ENCODE measurements around the gene RPL22.

The RPL22 gene

DNA sequence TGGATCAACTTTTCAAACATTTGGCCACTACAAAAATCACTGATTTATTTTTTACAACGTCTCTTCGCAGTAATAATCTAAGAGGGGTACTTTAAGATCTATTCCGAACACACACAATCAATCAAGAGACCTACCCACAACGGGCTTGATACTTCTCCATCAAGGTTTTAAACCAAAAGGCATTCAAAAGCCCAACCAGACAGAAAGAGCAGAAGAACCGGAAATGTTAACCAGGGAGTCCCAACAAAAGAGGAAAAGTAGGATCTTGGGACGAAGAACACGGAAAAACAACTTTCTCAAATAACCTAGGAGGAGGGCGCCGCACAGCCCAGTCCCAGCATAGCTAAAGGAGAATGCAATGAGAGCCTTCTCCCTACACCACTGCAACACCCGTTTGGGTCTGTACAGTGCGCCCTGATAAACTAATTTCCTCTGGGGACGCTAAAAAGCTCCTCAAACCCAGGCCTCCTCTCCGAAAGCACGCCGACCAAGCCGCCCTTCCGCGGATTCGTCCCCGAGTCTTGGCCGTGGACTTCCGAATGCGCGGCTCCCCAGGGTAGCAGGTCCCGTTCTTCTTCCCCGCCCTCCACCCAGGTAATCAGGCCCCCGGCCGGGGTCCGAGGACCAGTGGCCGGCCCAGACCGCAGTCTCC, 623 bp downstream of the RPL22 start:
- peak; percentile 17 for DNase-seq

GRCh38 chr1:6197746-6198427, 1.5 kb downstream of the RPL22 start:
- no peak for DNase-seq

- DNase-seq = no peak
These were observed 7.4 kb downstream of the RPL22 start for GRCh38 chr1:6191968-6192367.

- DNase-seq = no peak
These were observed 10.9 kb downstream of the RPL22 start for GRCh38 chr1:6188466-6188865.

GRCh38 chr1:6185635-6186382, 13.6 kb downstream of the RPL22 start:
- DNase-seq = peak; percentile 34

- DNase-seq = no peak
These were observed 14.2 kb downstream of the RPL22 start for GRCh38 chr1:6185151-6185550.

DNA sequence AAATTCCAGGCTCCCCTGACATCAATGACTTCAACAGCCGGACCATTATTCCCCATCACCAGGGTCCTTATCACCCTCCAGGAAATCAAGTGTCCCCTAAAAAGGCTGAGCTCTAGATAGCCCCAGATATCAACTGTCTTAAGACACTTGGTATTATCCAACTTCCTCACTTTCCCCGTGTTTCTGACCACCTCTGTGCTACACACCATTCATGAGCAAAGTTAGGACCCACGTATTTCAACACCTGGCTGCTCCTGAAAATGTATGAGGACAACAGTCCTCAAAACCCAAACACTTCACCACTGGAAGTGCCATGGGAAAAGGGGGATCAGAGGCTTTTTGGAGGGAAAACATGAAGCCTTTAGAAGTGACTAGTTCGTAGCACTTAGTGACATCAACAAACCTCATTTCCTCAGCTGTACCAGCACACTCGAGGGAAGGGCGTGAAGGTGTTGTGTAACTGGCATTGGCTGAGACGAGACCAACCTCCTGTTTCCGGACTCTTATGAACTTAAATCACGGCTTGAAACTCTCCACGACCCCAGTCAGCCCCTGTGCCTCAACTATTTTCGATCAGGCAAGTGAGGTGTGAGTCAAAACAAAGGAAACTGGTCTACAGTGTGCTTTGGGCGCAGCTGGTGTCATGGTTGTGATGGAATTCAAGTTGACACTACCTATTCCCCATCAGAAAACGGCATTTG, 15.2 kb downstream of the RPL22 start:
- peak; percentile 8 for DNase-seq

DNA sequence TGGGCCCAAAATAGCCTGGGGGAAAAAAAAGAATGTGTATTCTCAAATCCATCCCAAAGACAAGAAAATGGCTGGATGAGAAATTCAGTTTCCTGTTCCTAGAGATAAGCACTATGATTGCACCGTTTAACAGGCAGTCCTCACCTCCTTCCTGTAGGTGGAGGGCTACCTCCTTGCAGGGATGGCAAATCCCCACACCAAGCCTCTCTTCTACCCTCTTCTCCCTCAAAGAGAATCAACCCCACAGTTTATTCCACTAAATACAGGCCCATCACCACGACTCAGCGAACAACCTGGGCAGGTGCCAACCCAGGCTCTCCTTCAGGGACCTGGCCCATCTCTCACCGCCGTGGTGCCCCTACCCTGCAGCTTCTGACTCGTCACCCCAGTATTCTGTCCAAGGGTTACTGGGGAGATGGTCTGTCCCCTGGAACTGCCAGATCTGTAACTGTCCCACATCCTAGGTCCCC, 15.8 kb downstream of the RPL22 start:
- DNase-seq = no peak

DNA sequence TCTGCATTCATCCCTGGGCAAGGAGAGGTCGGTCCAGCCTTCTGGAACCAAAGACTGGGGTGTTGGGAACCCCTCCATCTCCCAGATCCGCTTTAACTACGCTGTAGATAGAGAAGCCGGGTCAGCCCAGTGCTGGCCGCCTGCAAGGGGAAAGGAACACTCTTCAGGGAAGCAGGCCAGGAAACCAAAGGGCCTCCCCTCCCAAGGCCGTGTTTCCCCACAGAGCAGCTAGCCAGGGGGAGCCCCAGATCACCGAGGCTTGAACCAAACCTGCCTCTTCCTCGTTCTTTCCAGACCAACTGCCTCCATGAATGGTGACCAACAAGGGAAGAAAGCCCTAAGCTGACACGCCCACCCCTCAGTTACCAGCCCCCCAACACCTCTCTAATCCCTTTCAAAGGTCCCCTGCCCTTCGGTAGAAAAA, 18.0 kb downstream of the RPL22 start:
- no peak for DNase-seq

- DNase-seq = no peak
These were observed 18.6 kb downstream of the RPL22 start for GRCh38 chr1:6180707-6181311.

GRCh38 chr1:6180268-6180706, 19.1 kb downstream of the RPL22 start, which contains the start of gene CHD5:
CHD5 (minus strand) TSS chr1:6180321; CDS start chr1:6180023, 298 bp downstream.
- DNase-seq = no peak

- no peak for DNase-seq
These were observed 19.7 kb downstream of the RPL22 start for GRCh38 chr1:6179564-6180175.

GRCh38 chr1:6178751-6179563, 20.4 kb downstream of the RPL22 start:
- DNase-seq = no peak

DNA sequence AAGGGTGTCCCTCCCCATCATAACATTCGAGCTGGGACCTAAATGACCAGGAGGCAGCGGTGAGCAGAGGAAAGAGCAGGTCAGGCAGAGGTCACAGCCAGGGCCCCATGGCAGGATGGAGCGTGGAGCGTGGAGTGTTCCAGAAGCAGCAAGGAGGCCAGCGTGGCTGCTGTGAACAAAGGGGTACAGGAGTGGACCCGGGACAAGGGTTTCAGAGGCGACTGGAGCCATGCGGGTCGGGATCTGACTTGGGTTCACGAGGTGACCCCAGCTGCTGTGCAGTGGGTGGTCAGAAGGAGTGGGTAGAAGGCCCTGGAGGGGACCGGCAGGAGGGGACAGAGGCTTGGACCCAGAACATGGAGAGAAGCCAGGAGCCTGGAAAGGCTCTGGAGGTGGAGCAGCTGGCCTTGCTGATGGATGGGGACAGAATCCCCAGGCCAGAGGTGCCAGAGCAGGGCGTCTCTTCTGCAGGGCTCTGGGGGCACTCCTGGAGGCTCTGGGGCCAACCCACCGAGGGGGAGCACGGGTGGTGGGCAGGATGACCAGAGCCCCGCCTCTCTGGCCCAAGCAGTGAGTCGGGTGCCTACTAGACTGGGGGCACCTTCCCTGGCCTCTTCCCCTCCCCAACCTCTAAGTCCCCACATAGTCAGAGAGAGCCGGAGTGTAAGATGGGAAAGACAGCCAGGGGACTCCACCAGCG, 21.6 kb downstream of the RPL22 start:
- DNase-seq = no peak

DNA sequence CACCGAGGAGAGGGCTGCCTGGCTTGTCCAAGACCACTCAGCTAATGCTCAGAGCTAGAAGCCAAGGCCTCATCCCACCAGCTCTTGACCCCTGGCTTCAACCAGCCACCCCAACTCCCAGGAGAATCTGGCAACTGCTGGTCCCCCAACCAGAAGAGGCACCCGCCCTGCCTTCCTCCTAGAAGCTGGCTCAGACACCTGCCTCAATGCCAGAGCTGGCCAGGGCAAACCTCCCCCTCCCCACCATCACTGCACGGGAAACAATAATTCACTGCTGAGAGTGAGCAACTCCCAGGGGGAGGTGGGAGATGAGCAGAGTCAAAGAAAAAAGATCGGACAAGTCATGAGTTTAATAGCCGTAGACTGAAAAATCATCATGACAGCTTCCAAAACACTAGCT, 22.6 kb downstream of the RPL22 start:
- DNase-seq = no peak

GRCh38 chr1:6175411-6175828, 24.0 kb downstream of the RPL22 start:
- no peak for DNase-seq

GRCh38 chr1:6174621-6175410, 24.6 kb downstream of the RPL22 start:
- no peak for DNase-seq

GRCh38 chr1:6172549-6172948, 26.8 kb downstream of the RPL22 start:
- DNase-seq = no peak

DNA sequence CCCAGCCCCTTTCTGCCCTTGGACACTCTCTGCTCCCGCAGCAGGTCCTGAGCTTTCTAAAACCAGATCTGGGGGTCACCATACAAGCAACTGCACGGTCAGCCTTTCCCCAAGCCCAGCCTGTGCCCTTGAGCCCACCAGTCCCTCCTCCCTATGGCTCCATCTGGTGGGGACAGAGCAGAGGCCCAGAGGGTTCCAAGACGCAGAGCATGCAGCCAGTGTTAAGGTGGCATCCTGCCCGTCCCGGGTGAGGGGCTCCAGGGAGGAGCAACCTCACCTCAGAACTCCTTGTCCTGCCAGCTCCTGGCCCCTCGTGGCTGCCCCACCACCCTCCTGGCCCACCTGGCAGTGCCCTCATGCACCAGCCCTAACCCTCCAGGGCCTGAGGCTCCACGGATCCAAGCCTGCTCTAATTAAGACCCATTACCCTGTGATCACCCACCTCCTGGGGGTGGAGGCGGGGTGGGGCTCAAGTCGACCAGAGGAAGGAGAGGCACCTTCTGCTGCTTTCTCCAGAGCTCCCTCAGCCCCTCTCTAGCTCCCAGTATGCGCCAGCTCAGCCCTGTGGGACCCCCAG, 27.8 kb downstream of the RPL22 start:
- DNase-seq = no peak
